ENCODE data around the gene OSBPL5. TPM values are rescaled to one million over a fixed set of nuclear protein-coding genes. Genes with fewer than 3 reads are reported as not detected.

The OSBPL5 gene
- total RNA-seq, 1 experiment from 2014 or later: 51.4 TPM

DNA sequence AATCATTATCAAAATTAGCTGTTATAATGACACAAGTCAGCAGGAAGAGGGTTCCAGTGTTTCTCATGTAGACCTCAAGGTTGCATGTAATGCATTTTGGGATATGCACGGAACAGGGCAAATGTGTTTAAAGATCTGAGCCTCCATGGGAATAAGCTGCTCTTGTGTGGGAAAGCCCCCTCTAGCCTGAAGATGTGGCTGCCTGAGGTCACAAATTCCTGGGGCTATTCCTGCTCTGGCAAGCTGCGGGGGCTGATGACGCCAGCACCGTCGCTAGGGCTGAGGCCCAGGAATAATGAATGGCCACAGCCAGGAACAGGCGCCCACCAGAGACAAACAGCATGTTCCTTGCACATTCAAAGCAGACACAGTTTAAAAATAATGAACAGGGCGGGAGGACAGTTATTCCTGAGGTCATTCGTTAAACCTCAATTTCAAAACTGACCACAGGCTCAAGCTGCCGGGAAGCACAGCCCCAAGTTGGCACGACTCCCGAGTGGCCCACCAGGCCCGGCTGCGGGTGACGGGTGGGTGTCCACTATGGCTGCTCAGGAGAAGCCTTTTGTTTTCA lies 11.7 kb downstream of the OSBPL5 start:
- Histone ChIP-seq H3K9ac (ENCODE audit: low read length) (no peak overlapping the region), H4K20me1 (ENCODE audit: low read length) (no peaks in the 10 kb centered on the region), H3K9me2 (replicated peaks; ENCODE audit: low read length) (no peaks in the 10 kb centered on the region)

DNA sequence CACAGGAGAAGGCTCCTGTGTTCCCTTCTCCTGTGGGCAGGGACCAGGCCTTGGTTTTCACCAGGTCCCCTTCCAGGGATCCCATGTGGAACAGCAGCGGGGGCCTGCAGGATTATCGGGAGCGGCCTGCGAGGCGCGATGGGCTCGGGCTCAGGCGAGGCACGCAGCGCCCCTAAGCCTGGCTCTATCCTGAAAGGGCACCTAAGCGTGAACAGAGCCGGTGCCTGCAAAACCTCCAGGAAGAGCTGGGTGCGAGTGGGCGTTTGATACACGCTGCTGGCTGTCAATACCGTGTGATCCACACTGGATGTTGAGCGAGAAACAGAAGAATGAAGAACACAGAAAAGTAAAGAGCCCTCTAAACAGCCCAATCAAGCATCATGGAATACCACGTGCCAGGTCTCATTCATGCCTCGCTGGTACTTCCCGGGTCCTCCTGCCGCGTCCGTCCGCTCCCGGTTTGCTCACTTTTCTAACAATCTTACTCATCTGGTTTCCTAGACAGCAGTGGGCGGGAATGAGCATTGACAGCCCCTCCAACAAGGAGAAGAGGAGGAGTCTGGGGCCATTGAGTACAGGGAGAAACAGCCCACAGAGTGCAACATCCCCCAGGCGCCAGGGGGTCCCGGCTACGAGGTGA lies 12.5 kb downstream of the OSBPL5 start:
- Histone ChIP-seq H3K4me3 (ENCODE audit: low read length) (no peak overlapping the region), H3K79me2 (ENCODE audit: low read length) (no peaks in the 10 kb centered on the region), H3K9me2 (replicated peaks; ENCODE audit: low read length) (no peaks in the 10 kb centered on the region), H3K27ac (ENCODE audit: low read length) (no peak overlapping the region), H3K27me3 (ENCODE audit: low read length) (no peaks in the 10 kb centered on the region), H3K9ac (ENCODE audit: low read length) (no peak overlapping the region), H3K4me1 (ENCODE audit: insufficient read depth, low read length) (peaks cover 1% of the 10 kb centered on the region; the same call in 1 of the 2 replicates), H3K9me3 (ENCODE audit: low read length) (no peaks in the 10 kb centered on the region), H2AFZ (ENCODE audit: low read length) (no peak overlapping the region), H3K36me3 (ENCODE audit: low read depth, low read length) (no peaks in the 10 kb centered on the region), H4K20me1 (ENCODE audit: low read length) (no peaks in the 10 kb centered on the region), H3F3A (ENCODE audit: low read length, unreplicated experiment) (no peaks in the 10 kb centered on the region), H3K4me2 (ENCODE audit: low read length) (no peak overlapping the region)
- TF ChIP-seq EZH2phosphoT487 (IDR thresholded peaks at IDR 0.05; ENCODE audit: borderline replicate concordance, low read length) (no peak), EZH2 (IDR thresholded peaks at IDR 0.05; ENCODE audit: low read length, unreplicated experiment) (no peak)
- DNase-seq: no peak
- ChIA-PET POLR2A (ENCODE audit: unreplicated experiment) (no interaction called here), CTCF (no interaction called here)
- no peak for ATAC-seq
- intact Hi-C loops (cut with micrococcal nuclease): no loop called here
- no TSS peak for BruUV-seq (replicated peaks)

More for the DNA sequence above, 11.7 kb downstream of the OSBPL5 start:
- Histone ChIP-seq H3K36me3 (ENCODE audit: low read depth, low read length) (no peaks in the 10 kb centered on the region), H2AFZ (ENCODE audit: low read length) (no peak overlapping the region), H3K4me1 (ENCODE audit: insufficient read depth, low read length) (peaks cover 3% of the 10 kb centered on the region; the same call in 1 of the 2 replicates), H3K27ac (ENCODE audit: low read length) (no peak overlapping the region), H3K79me2 (ENCODE audit: low read length) (no peaks in the 10 kb centered on the region), H3K27me3 (ENCODE audit: low read length) (no peaks in the 10 kb centered on the region), H3K4me2 (ENCODE audit: low read length) (no peak overlapping the region), H3K9me3 (ENCODE audit: low read length) (no peaks in the 10 kb centered on the region), H3F3A (ENCODE audit: low read length, unreplicated experiment) (no peaks in the 10 kb centered on the region), H3K4me3 (ENCODE audit: low read length) (no peak overlapping the region)
- TF ChIP-seq EZH2phosphoT487 (IDR thresholded peaks at IDR 0.05; ENCODE audit: borderline replicate concordance, low read length): no peak
- TF ChIP-seq EZH2 (IDR thresholded peaks at IDR 0.05; ENCODE audit: low read length, unreplicated experiment): no peak
- TF ChIP-seq, protein P1, sequence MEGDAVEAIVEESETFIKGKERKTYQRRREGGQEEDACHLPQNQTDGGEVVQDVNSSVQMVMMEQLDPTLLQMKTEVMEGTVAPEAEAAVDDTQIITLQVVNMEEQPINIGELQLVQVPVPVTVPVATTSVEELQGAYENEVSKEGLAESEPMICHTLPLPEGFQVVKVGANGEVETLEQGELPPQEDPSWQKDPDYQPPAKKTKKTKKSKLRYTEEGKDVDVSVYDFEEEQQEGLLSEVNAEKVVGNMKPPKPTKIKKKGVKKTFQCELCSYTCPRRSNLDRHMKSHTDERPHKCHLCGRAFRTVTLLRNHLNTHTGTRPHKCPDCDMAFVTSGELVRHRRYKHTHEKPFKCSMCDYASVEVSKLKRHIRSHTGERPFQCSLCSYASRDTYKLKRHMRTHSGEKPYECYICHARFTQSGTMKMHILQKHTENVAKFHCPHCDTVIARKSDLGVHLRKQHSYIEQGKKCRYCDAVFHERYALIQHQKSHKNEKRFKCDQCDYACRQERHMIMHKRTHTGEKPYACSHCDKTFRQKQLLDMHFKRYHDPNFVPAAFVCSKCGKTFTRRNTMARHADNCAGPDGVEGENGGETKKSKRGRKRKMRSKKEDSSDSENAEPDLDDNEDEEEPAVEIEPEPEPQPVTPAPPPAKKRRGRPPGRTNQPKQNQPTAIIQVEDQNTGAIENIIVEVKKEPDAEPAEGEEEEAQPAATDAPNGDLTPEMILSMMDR (conservative IDR thresholded peaks at IDR 0.05; ENCODE audit: low read depth, low read length): no peak
- no peak for DNase-seq
- intact Hi-C loops (cut with micrococcal nuclease): no loop called here
- POLR2A ChIA-PET (ENCODE audit: unreplicated experiment): no interaction called here
- CTCF ChIA-PET: no interaction called here
- ATAC-seq: no peak
- no TSS peak for BruUV-seq (replicated peaks)

DNA sequence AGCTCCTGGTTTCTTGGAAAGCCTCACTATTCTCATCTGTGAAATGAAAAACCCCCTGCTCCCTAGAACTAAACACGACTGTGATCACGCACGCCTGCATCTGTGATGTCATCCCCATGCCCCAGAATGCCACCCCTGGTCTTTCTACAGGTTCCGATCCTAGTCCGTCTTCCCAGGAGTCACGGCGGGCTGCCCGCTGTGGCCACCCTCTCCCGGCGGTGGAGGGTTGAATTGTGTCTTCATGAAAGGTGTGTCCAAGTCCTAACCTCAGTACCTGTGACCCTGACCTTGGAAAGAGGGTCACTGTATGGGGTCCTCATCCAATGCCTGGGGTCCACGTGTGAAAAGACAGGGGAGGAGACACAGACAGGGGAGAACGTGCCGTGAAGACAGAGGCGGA lies 14.4 kb downstream of the OSBPL5 start:
- POLR2A ChIA-PET (ENCODE audit: unreplicated experiment): interaction anchor here (0.6 kb wide), 1 partner anchor 561 kb away, joined by 3 read pairs; no protein-coding TSS in a partner anchor
- Histone ChIP-seq H3K9me2 (replicated peaks; ENCODE audit: low read length) (no peaks in the 10 kb centered on the region), H3K4me2 (ENCODE audit: low read length) (no peak overlapping the region), H3K4me3 (ENCODE audit: low read length) (no peak overlapping the region), H2AFZ (ENCODE audit: low read length) (no peak overlapping the region), H3K9ac (ENCODE audit: low read length) (no peak overlapping the region), H3K4me1 (ENCODE audit: insufficient read depth, low read length) (no peaks in the 10 kb centered on the region), H3K27ac (ENCODE audit: low read length) (no peak overlapping the region), H4K20me1 (ENCODE audit: low read length) (no peaks in the 10 kb centered on the region), H3K36me3 (ENCODE audit: low read depth, low read length) (no peaks in the 10 kb centered on the region), H3K9me3 (ENCODE audit: low read length) (no peaks in the 10 kb centered on the region), H3K27me3 (ENCODE audit: low read length) (no peaks in the 10 kb centered on the region), H3K79me2 (ENCODE audit: low read length) (no peaks in the 10 kb centered on the region), H3F3A (ENCODE audit: low read length, unreplicated experiment) (no peaks in the 10 kb centered on the region)
- TF ChIP-seq EZH2phosphoT487 (IDR thresholded peaks at IDR 0.05; ENCODE audit: borderline replicate concordance, low read length) (no peak), EZH2 (IDR thresholded peaks at IDR 0.05; ENCODE audit: low read length, unreplicated experiment) (no peak)
- TF ChIP-seq, protein P1 (conservative IDR thresholded peaks at IDR 0.05; ENCODE audit: low read depth, low read length): no peak
- DNase-seq (no peak), ATAC-seq (no peak)
- intact Hi-C loops (cut with micrococcal nuclease): no loop called here
- CTCF ChIA-PET: no interaction called here
- BruUV-seq (replicated peaks): no TSS peak
